Activated naive CD4-positive, alpha-beta T cell treated with anti-CD3 and anti-CD28 coated beads, Interleukin-2, amount 50 U/mL, for 24 hours (primary cell): Measurements from ENCODE around the gene ARHGAP22.

Experiments used
- H3K27ac Mint-ChIP-seq: one replicate; pipeline ENCODE4 v1.8.0; 2021; ENCODE audit warnings: mild to moderate bottlenecking, mixed read lengths
- H3K27me3 Mint-ChIP-seq: one replicate; pipeline ENCODE4 v1.8.0; 2021; ENCODE audit warnings: mixed read lengths
- H3K36me3 Mint-ChIP-seq: one replicate; pipeline ENCODE4 v1.8.0; 2021; ENCODE audit warnings: mixed read lengths
- H3K4me1 Mint-ChIP-seq: one replicate; pipeline ENCODE4 v1.8.0; 2021; ENCODE audit warnings: mixed read lengths
- H3K4me3 Mint-ChIP-seq: one replicate; pipeline ENCODE4 v1.8.0; 2021; ENCODE audit warnings: mild to moderate bottlenecking, mixed read lengths
- H3K9me3 Mint-ChIP-seq: one replicate; pipeline ENCODE4 v1.8.0; 2021; ENCODE audit warnings: mixed read lengths

The ARHGAP22 gene

GRCh38 chr10:48547061-48547895 is 57.6 kb downstream of the ARHGAP22 start:
- H3K4me3 Mint-ChIP-seq: no peak overlapping the region
- no peaks in the 10 kb centered on the region for H3K36me3 Mint-ChIP-seq
- H3K27ac Mint-ChIP-seq: no peak overlapping the region
- no peaks in the 10 kb centered on the region for H3K27me3 Mint-ChIP-seq
- H3K9me3 Mint-ChIP-seq: no peaks in the 10 kb centered on the region
- no peaks in the 10 kb centered on the region for H3K4me1 Mint-ChIP-seq

DNA sequence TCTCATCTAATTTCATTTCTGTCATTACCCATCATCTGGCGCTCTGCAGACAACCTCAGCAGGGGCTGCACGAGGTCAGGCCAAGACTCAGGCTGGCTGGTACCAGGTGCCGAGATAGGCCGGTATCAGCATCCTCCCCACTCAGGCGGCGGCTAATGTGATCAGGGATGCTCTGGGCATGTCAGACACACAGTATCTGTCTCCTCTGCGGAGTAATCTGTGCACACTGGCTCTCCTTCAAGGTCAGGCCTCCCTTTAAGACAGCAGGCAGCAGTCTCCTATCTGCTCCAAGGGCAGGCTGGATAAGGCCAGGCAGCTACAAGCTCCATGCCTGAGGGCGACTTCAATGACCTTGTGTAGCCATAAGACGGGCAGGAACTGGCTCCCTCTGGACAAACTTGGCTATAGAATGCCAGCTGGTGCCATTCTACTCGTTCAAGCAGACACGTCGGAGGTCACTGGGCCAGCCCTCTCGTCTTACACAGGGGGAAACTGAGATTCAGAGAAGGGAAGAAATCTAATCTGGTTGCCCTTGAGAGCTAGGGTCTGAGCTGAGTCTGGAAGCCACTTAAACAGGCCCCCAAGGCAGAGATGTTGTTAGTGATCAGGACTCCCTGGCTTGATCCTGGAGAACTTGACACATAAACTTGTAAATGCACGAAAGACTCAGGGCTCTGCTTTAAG is 59.3 kb downstream of the ARHGAP22 start:
- H3K36me3 Mint-ChIP-seq: no peaks in the 10 kb centered on the region
- no peak overlapping the region for H3K27ac Mint-ChIP-seq
- H3K9me3 Mint-ChIP-seq: no peaks in the 10 kb centered on the region
- no peaks in the 10 kb centered on the region for H3K4me1 Mint-ChIP-seq
- no peak overlapping the region for H3K4me3 Mint-ChIP-seq
- no peaks in the 10 kb centered on the region for H3K27me3 Mint-ChIP-seq

GRCh38 chr10:48543182-48543844 is 61.6 kb downstream of the ARHGAP22 start:
- Mint-ChIP-seq H3K27ac (no peak overlapping the region), H3K27me3 (no peaks in the 10 kb centered on the region), H3K4me1 (no peaks in the 10 kb centered on the region), H3K9me3 (no peaks in the 10 kb centered on the region), H3K36me3 (no peaks in the 10 kb centered on the region), H3K4me3 (no peak overlapping the region)

GRCh38 chr10:48542471-48543181 is 62.2 kb downstream of the ARHGAP22 start:
- H3K4me3 Mint-ChIP-seq: no peak overlapping the region
- no peaks in the 10 kb centered on the region for H3K4me1 Mint-ChIP-seq
- no peaks in the 10 kb centered on the region for H3K27me3 Mint-ChIP-seq
- H3K9me3 Mint-ChIP-seq: no peaks in the 10 kb centered on the region
- no peak overlapping the region for H3K27ac Mint-ChIP-seq
- no peaks in the 10 kb centered on the region for H3K36me3 Mint-ChIP-seq

DNA sequence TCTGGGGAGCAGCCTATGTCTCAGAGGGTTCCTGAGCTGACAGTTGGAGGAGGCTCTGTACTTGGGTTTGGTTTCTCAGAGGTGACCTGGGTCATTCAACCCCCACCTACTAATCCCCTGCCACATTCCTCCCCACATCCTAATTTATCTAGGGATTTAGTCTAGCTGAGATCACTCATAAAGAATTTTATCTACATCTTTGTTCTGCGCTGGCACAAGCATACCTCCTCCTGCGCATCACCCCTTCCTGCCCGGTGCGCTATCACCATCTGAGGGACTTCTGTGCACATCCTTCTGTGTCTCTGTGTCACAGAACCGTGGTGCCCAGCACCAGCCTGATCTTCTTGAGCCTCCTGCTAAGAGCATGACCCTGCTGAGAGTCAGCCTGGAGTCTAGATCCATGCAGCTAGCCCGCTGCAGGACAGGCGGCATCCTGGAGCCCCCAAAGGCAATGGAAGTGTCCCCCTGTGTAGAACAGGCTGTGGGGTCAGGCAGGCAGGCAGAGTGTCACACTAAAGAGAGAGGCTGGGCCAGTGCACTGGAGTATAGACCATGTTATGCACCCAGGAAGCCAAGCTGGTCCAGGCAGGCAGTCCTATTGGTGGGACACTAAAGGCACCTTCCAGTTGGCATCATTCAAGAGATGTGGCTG is 63.6 kb downstream of the ARHGAP22 start:
- no peaks in the 10 kb centered on the region for H3K36me3 Mint-ChIP-seq
- H3K27ac Mint-ChIP-seq: no peak overlapping the region
- no peaks in the 10 kb centered on the region for H3K9me3 Mint-ChIP-seq
- no peaks in the 10 kb centered on the region for H3K4me1 Mint-ChIP-seq
- no peaks in the 10 kb centered on the region for H3K27me3 Mint-ChIP-seq
- no peak overlapping the region for H3K4me3 Mint-ChIP-seq

GRCh38 chr10:48538611-48539010 is 66.3 kb downstream of the ARHGAP22 start:
- Mint-ChIP-seq H3K4me1 (no peaks in the 10 kb centered on the region), H3K9me3 (no peaks in the 10 kb centered on the region), H3K36me3 (no peaks in the 10 kb centered on the region), H3K27me3 (no peaks in the 10 kb centered on the region), H3K27ac (no peak overlapping the region), H3K4me3 (no peak overlapping the region)

DNA sequence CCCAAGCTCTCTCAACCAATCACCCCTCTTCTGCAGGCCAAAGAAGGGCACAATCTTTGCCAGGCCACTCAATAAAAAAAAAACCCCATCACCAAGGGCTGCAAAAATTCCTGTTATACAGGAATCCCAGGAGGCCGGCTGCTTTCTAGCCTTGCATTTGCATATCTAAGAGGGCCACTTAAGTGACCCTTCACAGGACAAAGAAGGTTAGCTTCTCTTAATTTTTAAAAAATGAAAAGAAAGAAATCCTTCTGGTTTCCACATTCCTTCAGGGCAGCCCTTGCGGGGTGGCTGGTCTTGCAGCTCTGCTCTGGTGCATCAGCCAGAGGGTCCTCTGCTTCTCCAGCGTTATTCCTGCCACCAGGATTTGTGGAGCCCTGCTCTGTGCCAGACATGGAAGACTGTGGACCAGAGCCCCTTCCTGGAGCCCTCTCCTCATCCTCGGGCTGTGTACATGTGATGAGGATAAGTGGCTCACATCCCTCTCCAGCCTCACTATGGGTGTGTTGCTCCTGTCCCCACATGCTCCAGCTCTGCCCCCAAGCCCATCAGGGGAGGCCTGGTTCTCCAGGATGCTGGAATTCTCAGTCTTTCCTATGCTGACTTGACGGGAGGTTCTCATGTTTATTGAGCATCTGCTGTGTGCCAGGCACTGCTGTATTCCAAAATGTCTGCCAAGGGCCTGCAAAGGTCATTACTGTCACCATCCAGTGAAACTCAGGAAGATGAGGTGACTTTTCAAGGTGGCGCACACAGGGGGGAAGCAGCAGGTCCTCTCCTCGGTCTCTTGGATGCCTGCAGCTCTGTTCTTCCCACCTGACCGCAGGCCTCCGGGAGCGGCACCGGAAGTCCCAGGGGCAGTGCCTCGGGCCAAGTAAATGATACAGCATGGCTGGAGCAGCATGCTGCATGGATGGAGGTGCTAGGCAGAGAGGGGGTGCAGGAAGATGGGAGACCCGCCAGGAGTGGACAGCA is 67.7 kb downstream of the ARHGAP22 start:
- Mint-ChIP-seq H3K27ac (no peak overlapping the region), H3K4me3 (no peak overlapping the region)

GRCh38 chr10:48536156-48536500 is 68.7 kb downstream of the ARHGAP22 start:
- Mint-ChIP-seq H3K36me3 (no peaks in the 10 kb centered on the region), H3K4me1 (no peaks in the 10 kb centered on the region), H3K27ac (no peak overlapping the region), H3K4me3 (no peak overlapping the region), H3K9me3 (no peaks in the 10 kb centered on the region), H3K27me3 (no peaks in the 10 kb centered on the region)

More for the DNA sequence above, 67.7 kb downstream of the ARHGAP22 start:
- no peaks in the 10 kb centered on the region for H3K27me3 Mint-ChIP-seq
- H3K4me1 Mint-ChIP-seq: no peaks in the 10 kb centered on the region
- no peaks in the 10 kb centered on the region for H3K36me3 Mint-ChIP-seq
- no peaks in the 10 kb centered on the region for H3K9me3 Mint-ChIP-seq

GRCh38 chr10:48535416-48536155 is 69.3 kb downstream of the ARHGAP22 start:
- Mint-ChIP-seq H3K27ac (no peak overlapping the region), H3K27me3 (no peaks in the 10 kb centered on the region), H3K4me3 (no peak overlapping the region), H3K9me3 (no peaks in the 10 kb centered on the region), H3K4me1 (no peaks in the 10 kb centered on the region), H3K36me3 (no peaks in the 10 kb centered on the region)

DNA sequence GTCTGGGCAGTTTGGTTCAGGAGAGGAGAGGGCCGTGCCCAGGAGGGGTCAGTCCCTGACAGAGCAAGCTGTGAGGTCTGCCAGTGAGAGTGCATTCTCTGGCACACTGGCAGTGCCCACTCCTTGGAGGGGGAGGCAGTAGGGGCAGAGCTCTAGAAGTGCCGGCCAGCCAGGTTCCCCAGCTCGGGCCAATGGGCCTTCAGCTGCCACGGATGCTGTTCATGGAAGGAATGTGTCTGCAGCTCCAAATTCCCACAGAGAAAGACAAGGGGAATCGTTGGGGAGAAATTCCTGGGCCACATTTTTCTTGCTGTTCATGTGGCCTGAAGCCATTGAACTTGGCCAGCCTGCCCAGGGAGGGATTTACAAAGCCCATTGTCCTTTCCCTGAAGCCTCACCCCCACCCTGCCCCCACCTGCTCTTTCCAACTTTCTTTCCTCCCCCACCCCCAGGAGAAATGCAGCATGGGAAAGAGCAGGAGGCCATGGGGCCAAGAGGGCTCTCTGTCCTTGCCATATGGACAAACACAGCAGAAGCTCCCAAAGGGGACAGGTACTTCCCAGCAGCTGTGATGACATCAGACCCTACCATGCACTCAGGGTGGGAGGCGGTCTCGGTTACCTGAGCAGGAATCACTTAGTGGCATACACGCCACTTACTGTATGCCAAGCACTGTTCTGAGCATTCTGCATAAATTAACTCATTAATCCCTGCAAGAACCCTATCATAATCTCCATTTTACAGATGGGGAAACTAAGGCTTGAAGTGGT is 70.7 kb downstream of the ARHGAP22 start:
- peaks cover 1% of the 10 kb centered on the region for H3K27me3 Mint-ChIP-seq
- H3K9me3 Mint-ChIP-seq: no peaks in the 10 kb centered on the region
- no peak overlapping the region for H3K27ac Mint-ChIP-seq
- H3K4me3 Mint-ChIP-seq: no peak overlapping the region
- H3K4me1 Mint-ChIP-seq: no peaks in the 10 kb centered on the region
- H3K36me3 Mint-ChIP-seq: no peaks in the 10 kb centered on the region

- no peaks in the 10 kb centered on the region for H3K4me1 Mint-ChIP-seq
- H3K4me3 Mint-ChIP-seq: no peak overlapping the region
- peaks cover 3% of the 10 kb centered on the region for H3K27me3 Mint-ChIP-seq
- H3K27ac Mint-ChIP-seq: no peak overlapping the region
- H3K36me3 Mint-ChIP-seq: no peaks in the 10 kb centered on the region
- no peaks in the 10 kb centered on the region for H3K9me3 Mint-ChIP-seq
Observed at GRCh38 chr10:48533540-48533939, 71.3 kb downstream of the ARHGAP22 start.

- H3K4me1 Mint-ChIP-seq: no peaks in the 10 kb centered on the region
- H3K9me3 Mint-ChIP-seq: no peaks in the 10 kb centered on the region
- no peak overlapping the region for H3K4me3 Mint-ChIP-seq
- H3K27me3 Mint-ChIP-seq: peaks cover 6% of the 10 kb centered on the region
- no peaks in the 10 kb centered on the region for H3K36me3 Mint-ChIP-seq
- no peak overlapping the region for H3K27ac Mint-ChIP-seq
Observed at GRCh38 chr10:48531486-48531885, 73.4 kb downstream of the ARHGAP22 start.

DNA sequence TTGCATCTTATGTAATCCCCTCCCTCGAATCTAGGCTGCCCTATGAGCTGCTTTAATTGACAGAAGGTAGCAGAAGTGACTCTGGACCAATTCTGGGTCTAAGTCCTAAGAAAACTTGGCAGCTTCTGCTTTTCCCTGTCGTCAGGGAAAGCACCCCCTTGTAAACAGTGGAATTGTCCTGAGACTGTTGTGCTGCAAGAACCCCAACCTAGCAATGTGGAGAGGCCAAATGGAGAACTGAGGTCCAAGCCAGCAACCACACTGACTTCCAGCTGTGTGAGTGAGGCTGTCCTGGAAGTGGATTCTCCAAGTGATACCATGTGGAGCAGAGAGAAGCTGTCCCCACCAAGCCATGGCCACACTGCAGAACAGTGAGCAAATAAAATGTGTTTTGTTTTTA is 75.5 kb downstream of the ARHGAP22 start:
- Mint-ChIP-seq H3K27me3 (peaks cover 15% of the 10 kb centered on the region), H3K27ac (no peak overlapping the region), H3K9me3 (no peaks in the 10 kb centered on the region), H3K4me1 (no peaks in the 10 kb centered on the region), H3K36me3 (no peaks in the 10 kb centered on the region), H3K4me3 (no peak overlapping the region)
